LHCN-M2 (cell line): Measurements from ENCODE around the gene TMEM63A. TPM values are rescaled to one million over a fixed set of nuclear protein-coding genes. Genes with fewer than 3 reads are reported as not detected.
"Not testable (repeated sequence)": the region's sequence is repeated elsewhere in the genome, so short reads cannot be mapped to it uniquely, and the experiment has no call there.

Source experiments
- DNase-seq: peaks from one replicate; pipeline ENCODE4 v3.0.0-alpha.2; 2012; ENCODE audit warnings: low read depth
- total RNA-seq: library from RNA; depleted of rRNA; stranded (reverse); fragments of >200 nt; gene quantifications from 2 replicates; pipeline ENCODE4 v1.2.3, GENCODE V29; 2014

Gene TMEM63A
- total RNA-seq, 1 experiment from 2014 or later: 10.2 TPM

- no peak for DNase-seq
Observed at GRCh38 chr1:225820522-225821120, 61.6 kb downstream of the TMEM63A start.

GRCh38 chr1:225819346-225820192 lies 62.6 kb downstream of the TMEM63A start:
- DNase-seq: peak; percentile 20

GRCh38 chr1:225818229-225818628 lies 64.0 kb downstream of the TMEM63A start:
- DNase-seq: no peak

DNA sequence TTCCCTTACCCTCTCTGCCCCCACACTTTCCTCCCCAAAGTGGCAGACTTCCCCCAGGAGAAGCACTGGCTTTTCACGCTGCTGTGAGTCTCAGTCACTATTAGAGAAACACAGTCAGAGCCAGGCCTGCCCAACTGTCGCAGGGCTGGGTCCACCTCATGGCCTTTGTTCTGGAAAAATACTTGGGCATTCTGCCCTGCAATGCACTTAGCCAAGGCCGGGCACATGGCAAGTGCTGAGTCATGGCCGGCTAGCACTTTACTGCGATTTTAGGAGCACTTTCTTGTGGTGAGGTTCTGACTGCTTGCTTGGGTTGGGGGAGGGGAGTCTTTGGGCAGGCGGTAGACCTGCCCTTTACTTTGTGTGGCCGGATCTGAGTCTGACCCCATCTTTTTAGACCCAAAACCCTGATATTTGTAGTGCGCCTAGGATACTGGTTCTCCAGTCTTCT lies 64.5 kb downstream of the TMEM63A start:
- DNase-seq: peak; percentile 94

DNA sequence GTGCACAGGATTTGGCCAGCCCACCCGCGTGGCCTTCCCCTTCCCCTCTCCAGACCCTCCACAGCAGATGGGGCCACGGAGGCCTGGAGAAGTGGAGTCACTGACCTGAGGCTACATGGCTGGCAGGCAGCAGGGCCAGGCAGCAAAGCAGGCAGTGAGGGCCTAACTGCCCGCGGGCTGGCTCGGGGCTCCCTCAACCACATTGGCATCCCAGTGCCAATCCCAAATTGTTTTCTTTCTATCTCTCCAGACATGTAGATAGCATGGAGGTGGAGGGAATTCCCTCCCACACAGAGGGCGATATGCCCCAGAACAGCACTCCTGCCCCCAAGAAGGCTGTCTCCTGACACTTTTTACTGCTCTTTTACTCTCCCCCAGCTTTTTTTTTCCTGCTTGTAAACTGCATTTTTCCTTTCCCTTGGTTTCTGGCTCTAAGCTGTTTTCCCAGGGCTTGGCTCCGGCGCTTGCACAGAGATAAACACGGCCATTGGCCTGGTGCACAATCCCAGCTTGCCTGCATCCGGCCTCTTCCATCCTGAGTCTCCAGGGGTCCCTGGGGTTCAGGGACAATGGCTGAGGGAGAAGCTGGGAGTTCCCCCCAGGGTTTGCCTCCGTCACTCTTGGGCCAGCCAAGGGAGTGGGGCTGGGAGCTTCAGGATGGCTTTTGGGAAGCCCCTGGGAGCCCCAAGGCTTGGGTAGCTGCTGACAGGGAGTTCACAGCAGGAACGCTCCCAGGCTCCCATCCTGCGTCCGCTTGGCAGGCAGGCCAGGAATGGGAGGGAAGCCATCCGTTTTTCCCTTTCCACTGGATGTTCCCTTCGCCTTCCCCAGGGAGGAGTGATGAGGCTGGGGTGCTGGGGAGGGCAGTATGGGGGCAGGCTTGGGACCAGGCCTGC lies 65.3 kb downstream of the TMEM63A start:
- peak; percentile 5 for DNase-seq

DNA sequence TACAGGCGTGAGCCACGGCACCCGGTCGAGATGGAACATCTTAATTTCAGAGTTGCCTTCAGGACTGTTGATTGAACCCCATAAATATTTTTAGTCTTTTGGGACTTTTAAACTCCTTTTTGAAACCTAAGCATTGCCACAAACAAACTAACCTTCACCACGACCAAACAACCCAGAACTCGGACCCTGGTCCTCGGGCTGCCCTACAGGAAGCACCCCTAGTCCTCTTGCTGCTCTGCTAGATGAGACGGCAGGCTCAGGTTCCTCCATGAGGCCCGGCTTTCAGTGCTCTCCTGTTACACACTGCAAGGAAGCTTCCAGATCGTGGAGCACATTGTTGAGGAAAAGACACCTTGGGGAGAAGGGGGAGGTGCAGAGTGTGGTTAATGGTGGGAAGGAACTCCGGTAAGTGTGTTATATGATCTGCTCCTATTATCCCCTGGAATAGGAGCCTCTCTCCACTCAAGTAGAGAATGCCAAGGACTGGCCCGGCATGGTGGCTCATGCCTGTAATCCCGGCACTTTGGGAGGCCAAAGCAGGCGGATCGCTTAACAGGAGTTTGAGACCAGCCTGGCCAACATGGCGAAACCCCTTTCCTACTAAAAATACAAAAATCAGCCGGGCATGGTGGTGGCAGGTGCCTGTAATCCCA lies 66.5 kb downstream of the TMEM63A start:
- DNase-seq: no peak

DNA sequence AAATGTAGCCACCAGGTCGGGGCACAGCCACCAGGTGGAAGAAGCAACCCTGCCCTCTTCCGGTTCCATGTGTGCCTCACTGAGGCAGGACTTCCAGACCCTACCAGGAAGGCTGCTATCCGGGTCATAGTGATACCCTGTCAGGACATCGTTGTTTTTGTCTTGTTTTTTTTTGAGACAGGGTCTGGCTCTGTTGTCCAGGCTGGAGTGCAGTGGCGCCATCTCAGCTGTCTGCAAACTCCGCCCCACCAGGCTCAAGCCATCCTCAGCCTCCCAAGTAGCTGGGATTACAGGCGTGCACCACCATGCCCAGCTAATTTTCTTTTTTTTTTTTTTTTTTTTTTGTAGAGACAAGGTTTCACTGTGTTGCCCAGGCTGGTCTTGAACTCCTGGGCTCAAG lies 67.1 kb downstream of the TMEM63A start:
- DNase-seq: not testable (repeated sequence)

- DNase-seq: no peak
Observed at GRCh38 chr1:225814381-225814780, 67.8 kb downstream of the TMEM63A start.

DNA sequence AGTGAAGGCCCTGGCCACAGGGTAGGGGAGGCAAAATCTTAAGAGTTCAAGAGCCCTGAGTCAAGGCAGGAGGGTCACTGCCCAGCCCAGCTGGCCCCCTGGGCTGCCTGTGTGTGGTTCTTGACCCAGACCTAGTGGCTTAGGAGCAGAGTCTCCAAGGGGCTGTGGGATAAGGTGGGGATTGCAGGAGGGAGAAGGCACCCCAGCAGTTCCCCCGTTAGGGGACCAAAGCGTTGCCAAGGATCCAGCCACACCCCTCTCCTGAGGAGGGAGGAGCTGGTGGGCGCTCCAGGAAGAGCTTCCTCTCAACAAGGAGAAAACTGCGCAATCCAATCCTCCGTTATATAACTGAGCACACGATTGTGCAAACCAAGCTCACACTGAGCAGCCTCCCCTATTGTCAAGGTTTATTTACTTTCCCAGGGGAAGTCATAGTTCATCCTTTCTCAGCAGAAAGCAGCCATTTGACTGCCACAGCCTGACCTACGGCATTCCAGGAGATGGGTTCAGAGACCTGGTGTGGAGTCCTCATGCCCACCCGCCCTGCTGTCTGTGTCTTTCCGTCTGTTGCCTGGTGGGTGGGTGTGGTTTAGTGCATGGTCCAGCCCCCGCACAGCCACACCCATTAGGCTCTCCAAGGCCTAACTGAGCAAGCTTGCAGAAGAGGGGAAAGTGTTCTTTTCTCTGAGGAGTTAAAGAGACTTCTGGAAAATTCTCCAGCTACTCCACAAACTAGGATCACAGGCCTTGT lies 68.8 kb downstream of the TMEM63A start:
- no peak for DNase-seq

- no peak for DNase-seq
Observed at GRCh38 chr1:225812488-225813213, 69.5 kb downstream of the TMEM63A start.

GRCh38 chr1:225811622-225812487 lies 70.3 kb downstream of the TMEM63A start:
- DNase-seq: no peak

GRCh38 chr1:225810579-225811538 lies 71.3 kb downstream of the TMEM63A start:
- not testable (repeated sequence) for DNase-seq

GRCh38 chr1:225809842-225810578 lies 72.2 kb downstream of the TMEM63A start, which contains the start of gene EPHX1:
Gene EPHX1 (plus strand): TSS chr1:225810124. CDS start chr1:225828730, 18,606 bp downstream.
- DNase-seq: peak; percentile 84

GRCh38 chr1:225808136-225808535 lies 74.0 kb downstream of the TMEM63A start:
- no peak for DNase-seq

DNA sequence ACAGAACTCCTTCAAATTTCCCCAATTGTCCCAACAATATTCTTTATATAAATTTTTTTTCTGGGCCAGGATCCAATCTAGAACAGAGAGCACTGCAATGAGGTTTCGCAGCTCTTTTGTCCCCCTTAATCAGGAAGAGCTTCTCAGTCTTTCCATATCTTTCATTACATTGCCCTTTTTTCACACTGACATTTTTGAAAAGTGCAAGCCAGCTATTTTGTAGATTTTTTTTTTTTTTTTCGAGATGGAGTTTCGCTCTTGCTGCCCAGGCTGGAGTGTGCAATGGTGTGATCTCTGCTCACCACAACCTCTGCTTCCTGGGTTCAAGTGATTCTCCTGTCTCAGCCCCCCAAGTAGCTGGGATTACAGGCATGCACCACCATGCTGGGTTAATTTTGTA lies 75.4 kb downstream of the TMEM63A start:
- not testable (repeated sequence) for DNase-seq

DNA sequence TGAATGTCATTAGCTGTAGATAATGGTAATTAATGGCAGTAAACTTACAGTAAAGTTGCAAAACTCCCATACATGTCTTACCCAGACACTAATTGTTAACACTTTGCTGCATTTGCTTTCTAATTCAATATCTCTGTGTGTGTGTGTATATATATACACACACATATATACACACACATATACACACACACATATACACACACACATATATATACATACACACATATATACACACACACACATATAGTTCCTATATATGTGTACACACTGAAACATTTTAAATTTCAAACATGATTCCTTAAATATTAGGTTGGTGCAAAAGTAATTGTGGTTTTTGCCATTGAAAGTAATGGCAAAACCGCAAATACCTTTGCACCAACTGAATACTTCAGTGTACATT lies 75.9 kb downstream of the TMEM63A start:
- no peak for DNase-seq

GRCh38 chr1:225801146-225801545 lies 81.0 kb downstream of the TMEM63A start:
- DNase-seq: not testable (repeated sequence)
